Keratinocyte (primary cell): ENCODE data around the gene SERPINB1. TPM values are rescaled to one million over a fixed set of nuclear protein-coding genes. Genes with fewer than 3 reads are reported as not detected.

Source experiments
- DNase-seq: peaks from one replicate; pipeline ENCODE4 v3.0.0-alpha.2; 2011; ENCODE audit warnings: low read depth, missing footprints, low spot score
- FAIRE-seq: peaks from 2 replicates; lab custom pipeline; 2011; peaks lifted over from hg19 to GRCh38; lab: Jason Lieb, UNC
- H2AFZ ChIP-seq: 2 replicates; pipeline ENCODE4 v1.6.0; 2012; ENCODE audit warnings: low read length, control low read depth, inconsistent platforms; ENCODE audit not compliant: control insufficient read depth
- H3K27ac ChIP-seq: 2 replicates; pipeline ENCODE4 v1.5.1; 2011; ENCODE audit warnings: low read length; ENCODE audit not compliant: control insufficient read depth, insufficient read depth
- H3K27me3 ChIP-seq: 3 replicates; pipeline ENCODE4 v1.6.0; 2011; ENCODE audit warnings: low read length; ENCODE audit not compliant: control insufficient read depth, insufficient read depth; ENCODE audit errors: extremely low read depth
- H3K36me3 ChIP-seq, 2 experiments: 2 replicates in 1 of 2; 3 replicates in 1 of 2; pipeline ENCODE4 v1.5.1; 2011; ENCODE audit warnings: low read length in 2 of 2, mild to moderate bottlenecking in 1 of 2; ENCODE audit not compliant: control insufficient read depth in 2 of 2, insufficient read depth in 2 of 2; ENCODE audit errors: extremely low read depth in 1 of 2
- H3K4me1 ChIP-seq: 3 replicates; pipeline ENCODE4 v1.5.1; 2011; ENCODE audit warnings: low read length; ENCODE audit not compliant: control insufficient read depth, insufficient read depth; ENCODE audit errors: extremely low read depth
- H3K4me2 ChIP-seq: 3 replicates; pipeline ENCODE4 v1.6.0; 2011; ENCODE audit warnings: low read depth, low read length; ENCODE audit not compliant: control insufficient read depth, insufficient read depth; ENCODE audit errors: extremely low read depth
- H3K4me3 ChIP-seq, 3 experiments: fragments of 200-600 bp in 1 of 3; sonication (generic) in 1 of 3; 2 replicates in 2 of 3; 3 replicates in 1 of 3; pipeline ENCODE4 v1.5.1; 2011 to 2016; ENCODE audit warnings: low read length in 3 of 3, mild to moderate bottlenecking in 3 of 3, control low read depth in 2 of 3, inconsistent platforms in 1 of 3, low read depth in 1 of 3, mixed read lengths in 1 of 3, mixed run types in 1 of 3, moderate library complexity in 1 of 3; ENCODE audit not compliant: control insufficient read depth in 2 of 3, insufficient read depth in 2 of 3; ENCODE audit errors: extremely low read depth in 1 of 3
- H3K79me2 ChIP-seq: 2 replicates; pipeline ENCODE4 v1.6.0; 2012; ENCODE audit warnings: low read length; ENCODE audit not compliant: control insufficient read depth, insufficient read depth
- H3K9ac ChIP-seq: 3 replicates; pipeline ENCODE4 v1.6.0; 2011; ENCODE audit warnings: low read length; ENCODE audit not compliant: control insufficient read depth, insufficient read depth; ENCODE audit errors: extremely low read depth
- H3K9me1 ChIP-seq: 3 replicates; pipeline ENCODE4 v1.6.0; 2011; ENCODE audit warnings: low read length; ENCODE audit not compliant: control insufficient read depth, insufficient read depth; ENCODE audit errors: extremely low read depth
- H3K9me3 ChIP-seq: 2 replicates; pipeline ENCODE4 v1.5.1; 2012; ENCODE audit warnings: low read depth, low read length; ENCODE audit not compliant: control insufficient read depth
- H4K20me1 ChIP-seq: 3 replicates; pipeline ENCODE4 v1.6.0; 2011; ENCODE audit warnings: low read length; ENCODE audit not compliant: control insufficient read depth, insufficient read depth; ENCODE audit errors: extremely low read depth
- EZH2 ChIP-seq: IDR thresholded peaks from one replicate; pipeline ENCODE4 v1.6.1; 2012; ENCODE audit warnings: inconsistent platforms, mild to moderate bottlenecking, low read length, moderate library complexity
- dilution Hi-C: fragments of 300-500 bp; cut with MboI; formaldehyde crosslinking; loops from one replicate; pipeline ENCODE4 v1.7.0; 2020; ENCODE audit warnings: low sequenced_read_pairs; ENCODE audit not compliant: extremely low pct_ligation_motif_present
- polyA plus RNA-seq, 5 experiments: library from polyadenylated mRNA; depleted of rRNA in 3 of 5; stranded (reverse) in 3 of 5; stranded (forward) in 1 of 5; unstranded in 1 of 5; fragments of >200 nt; gene quantifications; 1 replicate in 1 of 5; 2 replicates in 3 of 5; 3 replicates in 1 of 5; pipeline versions ENCODE4 v1.2.1 to v1.2.3, GENCODE V29; 2011 to 2012; ENCODE audit warnings: missing spikeins in 2 of 5, low read depth in 1 of 5, low replicate concordance in 1 of 5
- TF ChIP-seq, protein P1 (sequence below), 3 experiments: IDR thresholded peaks in 1 of 3; conservative IDR thresholded peaks in 1 of 3; optimal IDR thresholded peaks in 1 of 3; 2 replicates in 2 of 3; 3 replicates in 1 of 3; pipeline versions ENCODE3 to v1.5.1; 2011; ENCODE audit warnings: low read length in 3 of 3, mild to moderate bottlenecking in 3 of 3, moderate library complexity in 2 of 3, control low read depth in 1 of 3, inconsistent platforms in 1 of 3; ENCODE audit not compliant: insufficient read depth in 2 of 3; ENCODE audit errors: extremely low read depth in 1 of 3

Gene SERPINB1
- polyA plus RNA-seq, 1 donor (not counting 4 experiments of a cell fraction or from before 2014, with no cell fraction given), result 71.9 TPM

DNA sequence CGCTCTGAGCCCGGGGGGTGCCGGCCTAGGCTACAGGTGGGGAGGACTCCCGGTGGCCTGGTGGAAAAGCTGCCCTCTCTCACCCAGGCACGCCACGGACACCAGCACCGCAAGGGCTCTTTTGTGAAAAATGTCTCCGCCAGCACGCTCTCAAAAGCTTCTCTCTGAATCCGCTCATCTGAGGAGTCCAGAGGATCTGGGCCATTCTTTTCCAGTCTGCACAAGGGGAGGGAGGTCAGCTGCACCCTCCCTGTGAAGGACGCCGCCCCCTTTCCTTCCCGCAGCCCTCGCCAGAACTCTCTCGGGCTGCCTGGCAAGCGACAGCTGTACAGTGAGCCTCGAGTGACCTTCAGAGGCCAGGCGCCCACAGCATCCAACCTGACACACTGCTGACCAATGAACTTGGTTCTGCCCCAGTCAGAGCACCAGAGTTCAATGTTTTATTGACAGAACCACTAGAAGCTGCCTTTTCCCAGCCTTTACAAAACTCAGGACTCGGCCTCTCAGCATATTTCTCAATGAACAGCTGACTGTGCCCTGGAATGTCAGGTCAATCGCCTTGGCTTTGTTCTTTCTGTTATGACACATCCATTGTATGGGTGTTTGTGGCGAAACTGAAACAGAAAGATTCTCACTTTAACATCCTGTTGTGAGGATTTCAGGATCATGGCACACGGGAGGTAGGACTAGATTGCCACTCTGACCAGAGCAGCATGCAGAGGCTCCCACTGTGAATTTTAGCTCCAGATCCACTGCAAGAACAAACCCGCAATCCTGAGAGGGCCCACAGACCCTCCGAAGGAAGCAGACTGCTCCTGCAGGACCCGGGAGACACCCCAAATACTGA, 34.8 kb upstream of the SERPINB1 start:
- H3K79me2 ChIP-seq, result no peaks in the 10 kb centered on the region
- no peaks in the 10 kb centered on the region for H3K9me3 ChIP-seq
- H3K36me3 ChIP-seq, result no peaks in the 10 kb centered on the region
- H3K27me3 ChIP-seq, result peaks cover 3% of the 10 kb centered on the region
- no peak overlapping the region for H3K27ac ChIP-seq
- no peak for FAIRE-seq
- peak overlapping the region; percentile 43 for H3K4me2 ChIP-seq
- DNase-seq, result no peak
- no peak overlapping the region for H3K4me3 ChIP-seq
- H3K4me1 ChIP-seq, result peaks cover 16% of the 10 kb centered on the region
- no peak overlapping the region for H2AFZ ChIP-seq
- H3K9me1 ChIP-seq, result no peaks in the 10 kb centered on the region
- no peak for TF ChIP-seq EZH2
- TF ChIP-seq, protein P1, sequence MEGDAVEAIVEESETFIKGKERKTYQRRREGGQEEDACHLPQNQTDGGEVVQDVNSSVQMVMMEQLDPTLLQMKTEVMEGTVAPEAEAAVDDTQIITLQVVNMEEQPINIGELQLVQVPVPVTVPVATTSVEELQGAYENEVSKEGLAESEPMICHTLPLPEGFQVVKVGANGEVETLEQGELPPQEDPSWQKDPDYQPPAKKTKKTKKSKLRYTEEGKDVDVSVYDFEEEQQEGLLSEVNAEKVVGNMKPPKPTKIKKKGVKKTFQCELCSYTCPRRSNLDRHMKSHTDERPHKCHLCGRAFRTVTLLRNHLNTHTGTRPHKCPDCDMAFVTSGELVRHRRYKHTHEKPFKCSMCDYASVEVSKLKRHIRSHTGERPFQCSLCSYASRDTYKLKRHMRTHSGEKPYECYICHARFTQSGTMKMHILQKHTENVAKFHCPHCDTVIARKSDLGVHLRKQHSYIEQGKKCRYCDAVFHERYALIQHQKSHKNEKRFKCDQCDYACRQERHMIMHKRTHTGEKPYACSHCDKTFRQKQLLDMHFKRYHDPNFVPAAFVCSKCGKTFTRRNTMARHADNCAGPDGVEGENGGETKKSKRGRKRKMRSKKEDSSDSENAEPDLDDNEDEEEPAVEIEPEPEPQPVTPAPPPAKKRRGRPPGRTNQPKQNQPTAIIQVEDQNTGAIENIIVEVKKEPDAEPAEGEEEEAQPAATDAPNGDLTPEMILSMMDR (optimal IDR thresholded peaks at IDR 0.05 in 1 of 3, IDR thresholded peaks at IDR 0.05 in 1 of 3, conservative IDR thresholded peaks at IDR 0.05 in 1 of 3; ENCODE audit: extremely low read depth in 1 of 3, insufficient read depth in 2 of 3, low read length in 3 of 3), result no peak
- no peaks in the 10 kb centered on the region for H4K20me1 ChIP-seq
- H3K9ac ChIP-seq, result no peak overlapping the region
- dilution Hi-C loops, result no loop called here

DNA sequence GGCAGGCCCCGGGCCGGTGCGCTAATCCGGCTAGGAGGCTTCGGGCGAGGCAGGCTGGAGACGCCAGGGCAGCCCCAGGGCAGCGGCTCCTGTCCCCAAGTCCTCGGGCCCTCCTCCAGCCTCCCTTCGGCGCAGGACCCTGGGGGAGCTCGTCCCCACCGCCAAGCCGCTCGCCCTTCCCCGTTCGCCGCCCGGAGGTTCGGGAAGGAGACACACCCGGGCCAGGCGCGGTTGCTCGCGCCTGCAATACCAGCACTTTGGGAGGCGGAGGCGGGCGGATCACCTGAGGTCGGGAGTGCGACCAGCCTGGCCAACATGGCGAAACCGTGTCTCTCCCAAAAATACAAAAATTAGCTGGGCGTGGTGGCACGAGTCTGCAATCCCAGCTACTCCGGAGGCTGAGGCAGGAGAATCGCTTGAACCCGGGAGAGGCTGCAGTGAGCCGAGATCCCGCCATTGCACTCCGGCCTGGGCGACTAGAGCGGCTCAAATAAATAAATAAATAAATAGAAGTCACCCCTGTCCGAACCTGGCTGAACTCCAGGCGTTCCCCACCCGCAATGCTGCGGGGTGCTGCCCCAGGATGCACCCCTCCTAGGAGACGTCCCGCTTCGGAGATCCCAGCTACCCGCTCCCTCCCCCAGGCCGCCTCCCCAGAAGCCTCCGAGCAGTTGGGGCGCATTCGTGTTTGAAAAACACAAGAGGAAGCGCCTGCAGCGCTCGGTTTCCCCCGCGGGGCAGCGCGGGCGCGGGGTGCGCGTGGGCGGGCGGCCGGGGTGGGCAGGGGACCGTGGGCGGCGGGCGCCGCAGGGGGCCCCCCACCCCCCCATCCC, 33.9 kb upstream of the SERPINB1 start:
- H3K4me1 ChIP-seq, result peaks cover 16% of the 10 kb centered on the region
- DNase-seq (no peak), FAIRE-seq (no peak)
- TF ChIP-seq, protein P1 (optimal IDR thresholded peaks at IDR 0.05 in 1 of 3, IDR thresholded peaks at IDR 0.05 in 1 of 3, conservative IDR thresholded peaks at IDR 0.05 in 1 of 3; ENCODE audit: extremely low read depth in 1 of 3, insufficient read depth in 2 of 3, low read length in 3 of 3), result no peak
- TF ChIP-seq EZH2, result no peak
- H2AFZ ChIP-seq, result peak overlapping the region; percentile 84
- peak overlapping the region; percentile 19 to 59 (median 53) for H3K4me3 ChIP-seq
- H3K36me3 ChIP-seq, result no peaks in the 10 kb centered on the region
- peak overlapping the region; percentile 20 for H3K27ac ChIP-seq
- H3K9me1 ChIP-seq, result no peaks in the 10 kb centered on the region
- H3K9me3 ChIP-seq, result no peaks in the 10 kb centered on the region
- no peaks in the 10 kb centered on the region for H4K20me1 ChIP-seq
- peaks cover 3% of the 10 kb centered on the region for H3K27me3 ChIP-seq
- dilution Hi-C loops, result no loop called here
- peak overlapping the region; percentile 64 for H3K9ac ChIP-seq
- no peaks in the 10 kb centered on the region for H3K79me2 ChIP-seq
- H3K4me2 ChIP-seq, result peak overlapping the region; percentile 73
